Measurements from ENCODE around the gene KHDC4.

DNA sequence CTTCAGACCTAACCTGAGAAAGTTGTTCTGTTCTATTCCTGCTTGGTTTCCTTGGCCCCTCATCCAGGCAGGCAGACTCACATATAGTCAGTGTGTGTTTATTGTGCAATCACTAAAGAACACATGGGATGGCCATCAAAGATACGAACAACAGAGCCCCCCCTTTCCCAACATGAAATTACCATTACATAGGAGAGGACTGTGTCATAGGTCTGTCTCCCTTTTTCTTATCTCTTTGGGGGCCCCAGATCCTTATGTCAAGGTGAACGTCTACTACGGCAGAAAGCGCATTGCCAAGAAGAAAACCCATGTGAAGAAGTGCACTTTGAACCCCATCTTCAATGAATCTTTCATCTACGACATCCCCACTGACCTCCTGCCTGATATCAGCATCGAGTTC is 53.3 kb downstream of the KHDC4 start:
- TF ChIP-seq, protein P1, sequence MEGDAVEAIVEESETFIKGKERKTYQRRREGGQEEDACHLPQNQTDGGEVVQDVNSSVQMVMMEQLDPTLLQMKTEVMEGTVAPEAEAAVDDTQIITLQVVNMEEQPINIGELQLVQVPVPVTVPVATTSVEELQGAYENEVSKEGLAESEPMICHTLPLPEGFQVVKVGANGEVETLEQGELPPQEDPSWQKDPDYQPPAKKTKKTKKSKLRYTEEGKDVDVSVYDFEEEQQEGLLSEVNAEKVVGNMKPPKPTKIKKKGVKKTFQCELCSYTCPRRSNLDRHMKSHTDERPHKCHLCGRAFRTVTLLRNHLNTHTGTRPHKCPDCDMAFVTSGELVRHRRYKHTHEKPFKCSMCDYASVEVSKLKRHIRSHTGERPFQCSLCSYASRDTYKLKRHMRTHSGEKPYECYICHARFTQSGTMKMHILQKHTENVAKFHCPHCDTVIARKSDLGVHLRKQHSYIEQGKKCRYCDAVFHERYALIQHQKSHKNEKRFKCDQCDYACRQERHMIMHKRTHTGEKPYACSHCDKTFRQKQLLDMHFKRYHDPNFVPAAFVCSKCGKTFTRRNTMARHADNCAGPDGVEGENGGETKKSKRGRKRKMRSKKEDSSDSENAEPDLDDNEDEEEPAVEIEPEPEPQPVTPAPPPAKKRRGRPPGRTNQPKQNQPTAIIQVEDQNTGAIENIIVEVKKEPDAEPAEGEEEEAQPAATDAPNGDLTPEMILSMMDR (IDR thresholded peaks at IDR 0.05), result no peak
- no peak for TF ChIP-seq POLR2AphosphoS5 (IDR thresholded peaks at IDR 0.05)
- no peak for TF ChIP-seq EP300 (IDR thresholded peaks at IDR 0.05)
